Fibroblast of skin of back (primary cell): ENCODE results near the gene RPS18. TPM values are rescaled to one million over a fixed set of nuclear protein-coding genes. Genes with fewer than 3 reads are reported as not detected.
"Not testable (repeated sequence)": the region's sequence is repeated elsewhere in the genome, so short reads cannot be mapped to it uniquely, and the experiment has no call there.

ENCODE experiments used
- DNase-seq: peaks from one replicate; pipeline ENCODE4 v3.0.0-alpha.2; 2013
- polyA plus RNA-seq, 2 experiments: library from polyadenylated mRNA; unstranded; fragments of 120-200 nt; gene quantifications; one replicate each; pipeline ENCODE4 v1.2.1, GENCODE V29; 2013; ENCODE audit not compliant: insufficient read length in 2 of 2

The RPS18 gene
- 2,303 TPM for polyA plus RNA-seq (2013, experiment 1 of 2; ENCODE audit: insufficient read length)
- polyA plus RNA-seq (2013, experiment 2 of 2; ENCODE audit: insufficient read length), result 2,353 TPM

DNA sequence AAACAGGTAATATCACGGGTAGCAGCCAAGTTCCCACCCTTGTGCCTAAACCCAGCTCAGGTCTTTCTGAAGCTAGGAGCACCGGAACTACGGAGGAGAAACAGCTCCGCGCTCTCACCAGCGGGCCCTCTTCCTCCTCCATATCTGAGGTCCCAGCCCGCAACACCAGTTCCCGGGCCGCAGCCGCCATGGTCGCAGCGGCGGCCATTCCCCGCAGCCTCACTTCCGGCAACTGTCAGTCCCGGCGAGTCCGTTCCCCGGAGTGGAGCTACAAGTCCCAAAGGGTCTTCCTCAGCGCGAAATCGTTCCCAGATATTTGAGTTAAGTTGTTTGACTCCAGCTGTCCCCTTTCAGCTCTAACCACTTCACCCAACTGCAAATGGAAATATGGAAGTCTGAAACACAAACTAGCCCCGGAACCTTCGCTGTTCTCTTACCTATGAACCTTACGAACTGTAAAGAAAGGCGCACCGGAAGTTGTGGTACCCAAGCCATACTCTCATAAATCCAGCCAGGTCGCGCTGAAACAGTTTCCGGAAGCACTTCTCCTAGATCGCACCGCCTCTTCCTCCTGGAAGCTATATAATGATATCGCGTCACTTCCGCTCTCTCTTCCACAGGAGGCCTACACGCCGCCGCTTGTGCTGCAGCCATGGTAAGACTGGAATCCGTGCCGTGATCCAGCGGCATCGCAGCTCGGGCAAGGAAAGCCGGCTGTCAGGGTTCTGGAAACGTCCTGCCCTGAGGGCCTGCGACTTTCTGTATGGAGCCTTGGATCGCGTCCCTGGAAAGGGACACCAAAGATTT lies at the start of gene RPS18, which contains the start of gene VPS52:
Gene RPS18, plus strand, starts transcription at position 608 of the 807 bp plus-strand sequence. Its CDS starts 45 bp downstream, at position 653.
Gene VPS52, minus strand, starts transcription at position 409 of the 807 bp plus-strand sequence. Its CDS starts 201 bp downstream, at position 208.
- peak; percentile 99 for DNase-seq

DNA sequence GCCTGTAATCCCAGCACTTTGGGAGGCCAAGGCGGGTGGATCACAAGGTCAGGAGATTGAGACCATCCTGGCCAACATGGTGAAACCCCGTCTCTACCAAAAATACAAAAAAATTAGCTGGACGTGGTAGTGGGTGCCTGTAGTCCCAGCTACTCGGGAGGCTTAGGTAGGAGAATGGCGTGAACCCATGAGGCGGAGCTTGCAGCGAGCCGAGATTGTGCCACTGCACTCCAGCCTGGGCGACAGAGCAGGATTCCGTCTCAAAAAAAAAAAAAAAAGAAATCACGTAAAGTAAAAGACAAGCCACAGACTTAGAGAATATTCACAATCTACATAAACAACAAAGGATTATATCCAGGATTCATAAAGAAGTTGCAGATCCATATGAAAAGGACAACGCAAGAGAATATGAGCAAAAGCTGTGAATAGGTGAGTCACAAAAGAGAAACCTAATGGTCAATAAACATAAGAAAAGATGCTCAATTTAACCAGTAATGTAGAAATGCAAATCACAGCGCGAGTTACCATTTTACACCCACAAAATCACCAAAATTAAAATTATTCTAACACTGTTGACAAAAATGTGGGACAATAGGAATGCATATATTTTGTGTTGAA lies 45.3 kb upstream of the RPS18 start:
- not testable (repeated sequence) for DNase-seq

DNA sequence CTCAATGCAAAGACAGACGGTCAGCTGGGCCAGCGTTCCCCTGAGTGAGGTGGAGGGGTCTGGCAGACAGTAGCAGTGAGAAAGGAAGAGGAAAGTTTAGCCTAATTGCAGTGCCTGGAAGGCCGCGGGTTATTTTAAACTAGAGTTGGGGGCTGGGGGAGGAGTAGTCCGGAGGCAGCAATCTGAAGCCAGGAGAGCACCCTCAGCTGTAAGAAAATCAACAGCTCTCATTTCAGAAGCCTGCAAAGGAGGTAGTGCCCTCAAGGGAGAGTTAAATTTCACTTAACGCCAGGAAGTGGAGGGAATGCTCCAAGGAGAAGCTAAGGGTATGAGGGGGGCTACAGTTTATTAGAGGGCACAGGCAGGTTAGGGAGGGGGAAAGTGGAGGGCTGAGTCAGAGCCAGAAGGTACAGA lies 36.6 kb upstream of the RPS18 start:
- no peak for DNase-seq

DNA sequence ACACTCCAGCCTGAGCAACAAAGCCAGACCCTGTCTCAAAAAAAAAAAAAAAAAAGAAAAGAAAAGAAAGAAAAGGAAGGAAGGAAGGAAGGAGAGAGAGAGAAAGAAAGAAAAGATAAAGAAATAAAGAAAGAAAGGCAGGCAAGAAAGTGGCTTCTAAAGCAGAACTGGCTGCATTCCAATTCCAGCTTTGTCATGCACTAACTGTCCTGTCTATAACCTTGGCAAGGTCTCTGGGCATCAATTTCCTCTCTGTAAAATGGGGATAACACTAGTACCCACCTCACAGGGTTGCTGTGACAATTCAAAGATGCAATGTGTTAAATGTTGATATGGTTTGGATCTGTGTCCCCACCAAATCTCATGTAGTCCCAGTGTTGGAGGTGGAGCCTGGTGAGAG lies 35.5 kb upstream of the RPS18 start:
- DNase-seq, result no peak

DNA sequence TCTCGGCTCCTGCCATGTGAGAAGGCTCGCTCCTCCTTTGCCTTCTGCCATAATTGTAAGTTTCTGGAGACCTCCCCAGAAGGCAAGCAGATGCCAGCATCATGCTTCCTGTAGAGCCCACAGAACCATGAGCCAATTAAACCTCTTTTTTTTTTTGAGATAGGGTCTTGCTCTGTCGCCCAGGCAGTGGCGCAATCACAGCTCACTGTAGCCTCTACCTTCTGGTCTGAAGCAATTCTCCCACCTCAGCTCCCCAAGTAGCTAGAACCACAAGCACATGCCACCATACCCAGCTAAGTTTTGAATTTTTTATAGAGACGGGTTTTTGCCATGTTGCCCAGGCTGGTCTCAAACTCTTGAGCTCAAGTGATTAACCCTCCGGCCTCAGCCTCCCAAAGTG lies 35.0 kb upstream of the RPS18 start:
- DNase-seq, result no peak

DNA sequence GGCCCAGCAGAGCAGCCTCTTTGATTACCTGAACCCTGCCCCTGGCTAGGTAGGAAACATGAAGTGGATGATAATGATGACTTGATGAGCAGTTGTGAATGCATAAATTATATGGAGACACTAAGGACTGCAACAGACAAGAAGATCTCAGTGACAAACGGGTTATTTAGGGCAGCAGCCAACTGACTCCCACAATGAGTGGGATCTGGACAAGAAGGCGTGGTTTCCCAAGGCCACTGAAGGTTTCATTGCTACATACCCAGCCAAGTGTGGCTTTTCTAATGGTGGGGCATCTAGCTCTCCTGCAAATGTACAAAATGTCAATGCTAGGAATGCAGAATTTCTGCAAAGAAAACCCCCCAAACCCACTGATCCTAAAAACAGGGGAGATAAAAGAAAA lies 34.1 kb upstream of the RPS18 start:
- DNase-seq, result no peak

DNA sequence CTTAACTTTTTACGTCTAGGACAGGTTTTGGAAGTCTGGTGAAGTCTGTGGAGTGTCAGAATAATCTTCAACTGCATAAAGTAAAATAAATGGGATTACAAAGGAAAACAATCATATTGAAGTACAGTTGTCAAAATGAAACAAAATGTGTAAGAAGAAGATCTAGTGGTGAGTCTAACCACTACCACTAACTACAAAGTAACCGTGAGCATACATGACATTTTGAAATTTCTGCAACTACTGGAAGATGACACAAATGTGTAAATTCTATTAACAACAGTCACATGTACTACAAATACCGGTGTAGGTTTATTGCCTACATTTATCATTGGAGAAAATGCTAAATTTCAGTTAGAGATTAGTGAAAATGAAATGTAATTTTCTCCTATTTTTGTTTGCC lies 29.9 kb upstream of the RPS18 start:
- no peak for DNase-seq

DNA sequence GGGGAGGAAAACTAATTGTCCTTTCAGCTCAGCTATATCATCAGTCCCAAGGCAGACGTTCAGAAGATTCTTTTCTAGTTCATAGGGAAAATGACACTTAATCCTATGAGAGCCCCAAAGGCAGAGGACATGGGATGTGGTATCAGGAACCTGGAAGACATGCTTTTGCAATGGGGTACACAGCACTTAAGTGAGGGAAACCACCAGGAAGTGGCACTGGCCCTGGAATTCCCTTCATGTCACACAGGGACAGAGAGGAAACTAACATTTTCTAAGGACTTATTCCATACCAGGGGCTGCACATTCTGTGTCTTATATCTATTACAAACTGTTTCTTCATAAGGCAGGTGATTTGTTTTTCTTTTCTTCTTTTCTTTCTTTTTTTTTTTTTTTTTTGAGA lies 28.4 kb upstream of the RPS18 start:
- no peak for DNase-seq

DNA sequence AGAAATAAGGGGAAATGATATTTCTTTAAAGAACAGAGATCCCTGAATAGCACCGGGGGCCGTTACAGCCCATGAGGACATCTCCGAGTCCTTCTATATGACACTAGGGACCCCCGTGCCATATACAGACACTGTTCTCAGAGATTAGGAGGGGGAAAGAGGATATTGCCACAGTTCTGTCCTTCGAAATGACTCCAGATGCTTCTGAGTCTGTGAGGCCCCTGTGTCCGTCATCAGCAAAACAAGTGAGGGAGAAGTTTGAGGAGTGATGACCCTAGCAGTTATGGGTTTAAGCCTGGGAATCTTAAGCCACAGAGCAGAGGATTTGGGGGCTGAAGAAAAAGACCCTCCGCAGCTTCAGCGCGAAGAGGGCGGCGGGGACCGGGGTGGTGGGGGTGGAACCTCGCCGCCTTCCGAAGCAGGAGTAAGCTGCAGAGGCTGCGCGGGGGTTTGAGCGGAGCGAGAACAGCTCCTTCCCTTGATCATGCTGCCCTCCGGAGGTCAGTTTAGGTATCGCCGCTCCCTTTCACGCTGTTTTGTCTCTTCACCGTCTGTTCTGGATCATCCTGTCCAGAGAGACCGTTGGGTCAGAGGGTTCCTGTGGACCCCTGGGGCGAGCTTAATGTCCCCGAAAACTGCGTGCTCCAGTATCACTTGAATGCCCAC lies 23.8 kb upstream of the RPS18 start:
- peak; percentile 80 for DNase-seq

DNA sequence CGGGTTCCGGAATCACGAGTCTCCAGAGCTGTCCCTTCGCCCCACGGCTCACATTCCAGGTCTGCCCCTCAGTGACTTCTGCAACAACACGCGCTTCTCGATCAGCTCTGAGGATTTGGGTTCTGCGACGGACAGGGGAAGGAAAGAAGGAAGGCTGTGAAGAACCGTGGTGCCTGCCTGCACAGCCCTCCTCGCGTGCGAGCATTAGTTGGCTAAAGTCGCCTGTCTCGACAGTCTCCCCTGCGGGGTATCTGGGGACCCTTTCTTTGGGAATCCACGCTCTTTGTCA lies 23.3 kb upstream of the RPS18 start:
- DNase-seq, result no peak

DNA sequence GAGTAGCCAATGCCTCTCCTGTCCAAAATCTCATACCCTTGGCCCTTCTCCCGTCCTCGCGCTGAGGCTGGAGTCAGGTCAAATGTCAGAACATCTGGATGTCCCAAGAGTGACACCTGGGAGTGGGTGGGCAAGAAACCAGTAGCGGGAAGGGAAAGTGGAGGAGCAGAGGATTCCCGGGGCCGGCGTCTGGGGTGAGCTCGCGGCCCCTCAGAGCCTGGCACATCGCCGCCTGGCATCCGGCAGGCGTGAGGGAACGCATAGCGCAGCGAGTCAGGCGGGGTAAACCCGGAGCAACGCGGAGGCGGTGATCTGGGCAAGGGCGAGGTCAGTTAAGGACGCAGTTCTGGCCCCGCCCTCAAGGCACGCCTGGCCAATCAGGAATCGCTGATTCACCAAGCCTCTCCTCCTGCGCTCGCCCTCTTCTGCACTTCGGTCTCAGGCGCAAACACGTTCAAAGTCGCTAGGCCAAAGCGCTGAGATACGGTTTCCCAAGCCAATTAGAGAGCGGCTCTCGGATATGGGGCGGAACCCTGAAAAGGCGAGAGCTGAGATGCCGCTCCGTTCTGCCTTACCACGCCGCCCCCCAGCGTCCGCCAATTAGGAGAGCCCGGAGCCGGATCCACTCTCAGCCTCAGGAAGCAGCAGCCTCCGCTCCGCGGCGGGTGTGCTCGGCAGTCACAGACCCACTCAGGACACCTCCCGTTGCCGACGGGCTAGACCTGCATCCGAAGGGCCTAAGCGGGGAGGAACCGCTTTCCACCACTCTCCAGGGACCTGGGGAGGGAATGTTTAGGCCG lies 22.7 kb upstream of the RPS18 start:
- DNase-seq, result peak; percentile 100

DNA sequence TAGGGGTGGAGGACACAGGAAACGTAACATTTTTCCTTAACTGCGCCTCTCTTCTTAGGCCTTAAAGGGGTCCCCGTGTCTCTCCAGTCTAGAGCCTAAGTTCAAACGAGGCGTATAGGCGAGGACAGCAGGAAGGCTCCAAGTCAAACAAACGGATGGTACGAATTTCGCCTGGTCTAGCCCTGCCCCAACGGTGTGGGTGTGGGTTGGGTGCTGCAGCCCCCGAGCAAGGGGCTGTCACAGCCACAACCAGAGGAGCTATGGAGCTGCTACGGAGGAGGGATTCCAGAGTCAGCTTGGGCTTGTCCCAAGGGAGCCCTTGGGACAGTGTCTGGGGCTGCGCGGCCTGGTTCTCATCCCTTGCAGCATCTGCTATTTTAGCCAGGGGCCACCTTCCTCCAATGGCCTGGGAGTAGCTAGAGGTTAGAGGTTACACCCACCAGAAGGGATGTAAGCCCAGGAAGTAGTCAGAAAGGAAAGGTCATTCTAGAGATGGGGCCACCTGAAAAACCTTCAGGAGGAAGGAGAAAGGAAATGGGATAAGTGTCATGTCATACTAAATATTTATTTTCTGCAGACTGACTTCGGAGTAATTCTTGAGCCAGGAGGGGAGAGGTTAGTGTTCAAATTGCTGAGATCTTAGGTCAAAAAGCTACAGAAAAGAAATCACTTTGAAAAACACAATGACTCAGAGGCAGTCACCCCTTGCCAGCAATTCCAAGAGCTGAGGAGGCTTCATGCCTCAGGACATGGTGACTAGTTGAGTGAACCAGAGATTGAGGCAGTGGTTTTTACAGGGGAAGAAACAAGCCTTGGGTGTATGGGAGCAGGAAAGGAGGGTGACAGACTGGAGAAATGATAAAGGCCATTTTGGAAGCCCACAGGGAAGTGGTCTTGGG lies 21.9 kb upstream of the RPS18 start:
- peak; percentile 93 for DNase-seq

DNA sequence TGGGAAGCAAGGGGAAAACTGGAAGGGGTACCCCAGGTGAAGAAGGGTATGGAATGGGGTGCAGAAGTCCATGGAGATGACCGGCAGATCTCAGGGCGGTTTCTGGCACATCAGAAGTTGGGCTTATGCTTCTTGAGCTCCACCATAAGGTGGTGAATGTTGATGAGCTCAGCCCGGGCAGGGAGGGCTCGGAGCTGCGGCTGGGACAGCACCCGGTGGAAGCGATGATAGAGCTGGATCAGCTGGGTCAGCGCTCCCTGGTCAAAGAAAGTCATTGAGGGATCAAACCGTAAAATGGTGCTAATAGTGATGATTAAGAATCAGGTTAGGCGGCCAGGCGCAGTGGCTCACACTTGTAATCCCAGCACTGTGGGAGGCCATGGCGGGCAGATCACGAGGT lies 21.1 kb upstream of the RPS18 start:
- DNase-seq, result no peak

DNA sequence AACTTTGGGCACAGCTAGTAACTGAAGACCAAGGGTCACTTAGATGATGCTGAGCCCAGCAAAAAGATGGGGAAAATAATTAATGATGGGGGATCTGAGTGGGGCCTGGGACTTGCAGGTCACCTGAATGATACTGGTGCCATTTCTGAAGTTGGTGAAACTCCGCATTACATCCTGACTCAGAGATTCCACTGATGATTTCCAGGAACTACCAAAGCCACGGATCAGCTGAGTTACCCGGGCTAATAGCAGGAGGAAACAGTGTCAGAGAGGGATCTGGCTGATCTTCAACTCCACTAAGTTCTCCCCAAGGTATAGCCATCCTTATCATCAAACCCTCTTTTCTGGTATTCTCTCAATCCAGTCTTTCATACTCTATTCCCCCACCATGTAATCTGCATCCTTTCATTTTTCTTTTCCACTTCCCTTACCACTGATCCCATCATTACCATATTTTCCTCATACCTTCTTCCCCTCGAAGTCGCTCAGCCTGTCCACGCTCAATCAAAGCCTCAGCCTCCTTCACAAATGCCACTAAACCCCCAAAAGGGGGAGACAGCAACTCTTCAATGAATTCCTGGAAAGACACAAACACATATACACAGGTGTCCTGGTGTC lies 20.4 kb upstream of the RPS18 start:
- DNase-seq, result peak; percentile 25

DNA sequence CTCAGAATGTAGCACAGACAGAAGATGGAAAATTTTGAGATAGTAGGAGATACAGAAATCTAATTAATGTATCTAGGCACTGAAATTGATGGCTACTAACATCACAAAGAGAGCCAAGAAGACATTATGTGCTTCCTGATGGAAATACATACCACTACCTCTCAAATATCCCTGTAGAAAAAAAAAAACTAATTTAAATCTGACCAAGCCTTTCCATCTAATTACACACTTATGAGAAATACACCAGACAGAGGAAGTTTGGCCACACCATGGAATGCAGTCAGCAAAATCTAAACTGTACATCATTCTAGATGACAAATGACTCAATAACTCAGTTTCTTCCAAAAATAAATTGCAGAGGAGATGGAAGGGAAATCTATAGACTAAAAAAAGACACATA lies 19.1 kb upstream of the RPS18 start:
- DNase-seq, result peak; percentile 69

DNA sequence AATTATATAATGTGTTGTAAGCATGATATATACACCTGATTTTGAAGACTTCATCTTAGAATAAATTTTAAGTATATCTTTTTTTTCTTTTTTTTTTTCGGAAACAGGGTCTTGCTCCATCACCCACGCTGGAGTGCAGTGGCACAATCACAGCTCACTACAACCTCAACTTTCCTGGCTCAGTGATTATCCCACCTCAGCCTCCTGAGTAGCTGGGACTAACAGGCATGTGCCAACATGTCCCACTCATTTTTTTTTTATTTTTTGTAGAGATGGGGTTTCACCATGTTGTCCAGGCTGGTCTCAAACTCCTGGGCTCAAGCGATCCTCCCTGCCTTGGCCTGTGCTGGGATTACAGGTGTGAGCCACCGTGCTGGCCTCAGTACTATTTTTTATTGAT lies 17.3 kb upstream of the RPS18 start:
- no peak for DNase-seq

DNA sequence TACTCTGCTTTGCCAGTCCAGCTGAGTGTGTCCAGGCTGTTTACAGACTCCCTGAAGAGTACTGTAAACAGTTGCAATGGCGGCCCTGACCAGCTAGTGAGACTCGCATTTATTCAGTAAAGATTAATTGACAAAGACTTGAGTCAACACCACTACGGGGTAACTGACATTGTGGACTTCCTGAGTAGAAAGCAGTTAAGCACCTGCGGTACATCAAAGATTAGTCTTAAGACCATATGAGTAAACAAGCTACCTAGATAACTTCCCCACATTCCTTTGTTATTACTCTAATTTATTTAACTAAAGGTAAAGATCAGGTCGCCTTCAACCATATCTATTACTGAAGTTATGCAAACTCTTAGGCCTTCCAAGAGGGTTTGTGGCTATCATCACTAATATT lies 12.8 kb upstream of the RPS18 start:
- DNase-seq, result no peak

DNA sequence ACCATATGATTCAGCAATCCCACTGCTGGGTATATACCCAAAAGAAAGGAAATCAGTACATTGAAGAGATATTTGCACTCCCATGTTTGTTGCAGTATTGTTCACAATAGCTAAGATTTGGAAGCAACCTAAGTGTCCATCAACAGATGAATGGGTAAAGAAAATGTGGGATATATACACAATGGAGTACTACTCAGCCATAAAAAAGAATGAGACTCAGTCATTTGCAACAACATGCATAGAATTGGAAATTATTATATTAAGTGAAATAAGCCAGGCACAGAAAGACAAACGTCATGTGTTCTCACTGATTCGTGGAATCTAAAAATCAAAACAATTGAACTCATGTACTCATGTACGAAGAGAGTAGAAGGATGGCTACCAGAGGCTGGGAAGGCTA lies 9.4 kb upstream of the RPS18 start:
- DNase-seq, result not testable (repeated sequence)

DNA sequence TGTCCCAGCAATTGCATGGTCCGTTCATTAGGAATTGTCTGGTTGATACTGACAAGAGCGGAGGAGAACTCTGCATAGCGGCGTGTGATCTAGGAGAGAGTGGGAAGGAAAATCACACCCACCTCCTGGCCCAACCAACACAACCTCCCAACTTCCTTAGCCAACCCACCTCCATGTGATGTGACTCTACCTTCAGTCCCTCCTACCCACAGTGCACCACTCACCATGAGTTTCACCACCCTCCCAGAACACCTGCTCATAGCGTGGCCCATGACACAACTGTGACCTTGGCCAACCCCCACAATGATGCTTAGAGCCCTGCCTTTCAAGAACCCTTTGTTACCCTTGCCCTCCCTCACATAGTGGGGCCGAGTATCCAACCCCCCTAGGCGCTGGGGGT lies 7.9 kb upstream of the RPS18 start:
- DNase-seq, result no peak

DNA sequence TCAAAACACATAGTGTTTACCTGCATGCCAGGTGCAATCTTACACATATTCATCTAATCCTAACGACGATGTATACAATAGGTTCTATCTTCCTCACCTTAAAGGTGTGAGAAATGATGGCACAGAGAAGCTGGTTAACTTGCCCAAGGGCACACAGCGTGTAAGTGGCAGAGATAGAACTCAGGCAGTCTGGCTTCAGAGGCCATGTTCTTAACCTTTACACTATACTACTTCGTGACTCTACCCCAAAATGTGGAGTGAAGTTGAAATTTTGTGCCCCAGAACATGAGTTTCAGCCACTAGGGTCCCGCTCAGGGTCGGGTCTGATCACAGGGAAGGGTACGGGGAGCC lies 783 bp upstream of the RPS18 start:
- DNase-seq, result peak; percentile 27
